C4-2B (cell line): Measurements from ENCODE around the gene FOXP1.

Experiments used
- H3K27ac ChIP-seq: fragments of 450-650 bp; 2 replicates; pipeline ENCODE4 v1.5.1; 2017
- ZFX ChIP-seq: fragments of 450-650 bp; IDR thresholded peaks from 2 replicates; pipeline ENCODE4 v1.6.1; 2017
- TF ChIP-seq, protein P1 (sequence below): fragments of 450-650 bp; conservative IDR thresholded peaks from 2 replicates; pipeline ENCODE4 v1.5.1; 2017; ENCODE audit warnings: mild to moderate bottlenecking

The FOXP1 gene

GRCh38 chr3:71583566-71584393 is at the start of gene FOXP1:
Gene FOXP1, minus strand, starts transcription at chr3:71583728. Its CDS starts 385,347 bp downstream, at chr3:71198381.
- TF ChIP-seq, protein P1, sequence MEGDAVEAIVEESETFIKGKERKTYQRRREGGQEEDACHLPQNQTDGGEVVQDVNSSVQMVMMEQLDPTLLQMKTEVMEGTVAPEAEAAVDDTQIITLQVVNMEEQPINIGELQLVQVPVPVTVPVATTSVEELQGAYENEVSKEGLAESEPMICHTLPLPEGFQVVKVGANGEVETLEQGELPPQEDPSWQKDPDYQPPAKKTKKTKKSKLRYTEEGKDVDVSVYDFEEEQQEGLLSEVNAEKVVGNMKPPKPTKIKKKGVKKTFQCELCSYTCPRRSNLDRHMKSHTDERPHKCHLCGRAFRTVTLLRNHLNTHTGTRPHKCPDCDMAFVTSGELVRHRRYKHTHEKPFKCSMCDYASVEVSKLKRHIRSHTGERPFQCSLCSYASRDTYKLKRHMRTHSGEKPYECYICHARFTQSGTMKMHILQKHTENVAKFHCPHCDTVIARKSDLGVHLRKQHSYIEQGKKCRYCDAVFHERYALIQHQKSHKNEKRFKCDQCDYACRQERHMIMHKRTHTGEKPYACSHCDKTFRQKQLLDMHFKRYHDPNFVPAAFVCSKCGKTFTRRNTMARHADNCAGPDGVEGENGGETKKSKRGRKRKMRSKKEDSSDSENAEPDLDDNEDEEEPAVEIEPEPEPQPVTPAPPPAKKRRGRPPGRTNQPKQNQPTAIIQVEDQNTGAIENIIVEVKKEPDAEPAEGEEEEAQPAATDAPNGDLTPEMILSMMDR: no peak
- TF ChIP-seq ZFX: no peak

GRCh38 chr3:71629711-71630110 is 46.2 kb upstream of the FOXP1 start:
- TF ChIP-seq, protein P1: no peak
- TF ChIP-seq ZFX: no peak
- no peak overlapping the region for H3K27ac ChIP-seq

More at GRCh38 chr3:71583566-71584393, at the start of gene FOXP1:
- H3K27ac ChIP-seq: peak within 1 kb of the TSS; percentile 91

GRCh38 chr3:71629289-71629688 is 45.8 kb upstream of the FOXP1 start:
- H3K27ac ChIP-seq: no peak overlapping the region
- TF ChIP-seq, protein P1: no peak
- TF ChIP-seq ZFX: no peak

GRCh38 chr3:71628522-71628921 is 45.0 kb upstream of the FOXP1 start:
- no peak for TF ChIP-seq ZFX
- H3K27ac ChIP-seq: no peak overlapping the region

- H3K27ac ChIP-seq: no peak overlapping the region
- TF ChIP-seq, protein P1: no peak
- TF ChIP-seq ZFX: no peak
These were observed 42.1 kb upstream of the FOXP1 start for GRCh38 chr3:71625676-71626075.

DNA sequence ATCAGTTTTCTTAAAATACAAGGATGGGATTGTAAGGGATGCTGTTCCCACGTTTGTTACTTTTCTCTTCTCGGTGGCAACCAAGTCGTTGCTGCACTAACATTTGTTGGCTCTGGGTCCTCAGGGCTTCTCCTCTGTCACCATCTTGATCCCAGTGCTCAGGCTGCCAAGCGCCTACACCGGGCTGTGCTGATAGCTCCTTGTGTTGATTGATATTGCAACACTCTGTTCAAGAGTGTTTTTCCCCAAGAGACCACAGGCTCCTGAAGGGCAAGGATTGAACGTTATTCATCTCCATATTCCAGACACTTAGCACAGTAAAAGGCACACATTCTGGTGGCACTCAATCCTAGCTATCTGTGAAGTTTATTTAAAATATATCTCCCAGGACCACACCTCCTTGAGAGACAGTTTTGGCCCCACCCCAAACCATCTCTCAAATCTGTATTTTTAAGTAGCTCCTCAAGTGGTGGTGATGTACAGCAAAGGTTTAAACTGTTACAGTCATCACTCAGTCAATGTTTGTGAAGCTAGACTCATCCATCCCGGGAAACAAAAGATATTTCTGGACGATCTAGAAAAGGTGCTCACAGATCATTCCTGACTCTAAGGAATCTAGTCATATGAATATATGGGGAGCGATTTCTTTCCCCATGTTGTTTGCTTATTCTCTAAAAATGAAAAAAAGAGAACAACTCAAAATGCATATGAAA is 38.5 kb upstream of the FOXP1 start:
- TF ChIP-seq ZFX: no peak
- TF ChIP-seq, protein P1: no peak
- H3K27ac ChIP-seq: no peak overlapping the region

GRCh38 chr3:71618538-71618937 is 35.0 kb upstream of the FOXP1 start:
- TF ChIP-seq, protein P1: no peak
- no peak overlapping the region for H3K27ac ChIP-seq
